Measurements from ENCODE around the gene CES3. TPM values are rescaled to one million over a fixed set of nuclear protein-coding genes. Genes with fewer than 3 reads are reported as not detected.

CES3 gene
- total RNA-seq, 1 experiment from 2014 or later: 0.75 TPM

- DNase-seq (ENCODE audit: low read depth): no peak
Measured at GRCh38 chr16:67000384-67001351, 39.6 kb downstream of the CES3 start.

GRCh38 chr16:67001726-67002125 is 40.7 kb downstream of the CES3 start:
- DNase-seq (ENCODE audit: low read depth): no peak

GRCh38 chr16:67006930-67007658 is 46.0 kb downstream of the CES3 start:
- DNase-seq (ENCODE audit: low read depth): peak; percentile 23

- no peak for DNase-seq (ENCODE audit: low read depth)
Measured at GRCh38 chr16:67009158-67009557, 48.1 kb downstream of the CES3 start.

- DNase-seq (ENCODE audit: low read depth): no peak
Measured at GRCh38 chr16:67011274-67011673, 50.2 kb downstream of the CES3 start.

- no peak for DNase-seq (ENCODE audit: low read depth)
Measured at GRCh38 chr16:67013233-67013822, 52.3 kb downstream of the CES3 start.

GRCh38 chr16:67013823-67014633 is 53.0 kb downstream of the CES3 start:
- peak; percentile 55 for DNase-seq (ENCODE audit: low read depth)

GRCh38 chr16:67014634-67015312 is 53.7 kb downstream of the CES3 start:
- DNase-seq (ENCODE audit: low read depth): no peak

GRCh38 chr16:67015313-67015731 is 54.3 kb downstream of the CES3 start:
- DNase-seq (ENCODE audit: low read depth): no peak

- no peak for DNase-seq (ENCODE audit: low read depth)
Measured at GRCh38 chr16:67016143-67016542, 55.1 kb downstream of the CES3 start.

GRCh38 chr16:67016681-67017420 is 55.8 kb downstream of the CES3 start:
- DNase-seq (ENCODE audit: low read depth): no peak

GRCh38 chr16:67017421-67017750 is 56.3 kb downstream of the CES3 start:
- no peak for DNase-seq (ENCODE audit: low read depth)

- peak; percentile 92 for DNase-seq (ENCODE audit: low read depth)
Measured at GRCh38 chr16:67017810-67018488, 56.9 kb downstream of the CES3 start.

- no peak for DNase-seq (ENCODE audit: low read depth)
Measured at GRCh38 chr16:67019171-67019570, 58.1 kb downstream of the CES3 start.

GRCh38 chr16:67021321-67021720 is 60.3 kb downstream of the CES3 start:
- DNase-seq (ENCODE audit: low read depth): no peak

- no peak for DNase-seq (ENCODE audit: low read depth)
Measured at GRCh38 chr16:67022531-67023214, 61.6 kb downstream of the CES3 start.

- no peak for DNase-seq (ENCODE audit: low read depth)
Measured at GRCh38 chr16:67023689-67024088, 62.6 kb downstream of the CES3 start.
